Loucy (cell line): Measurements from ENCODE around the gene ZNF471.
A peak's percentile ranks its signal among the peaks of the same experiment; 100 is the strongest.

Experiments used
- H2AFZ ChIP-seq: fragments of 200-600 bp; sonication (generic); 2 replicates; pipeline ENCODE4 v1.6.0; 2016; ENCODE audit warnings: antibody characterized with exemption, mild to moderate bottlenecking, low read length, moderate library complexity
- H3F3A ChIP-seq: fragments of 200-600 bp; 2 replicates; pipeline ENCODE4 v1.6.0; 2016; ENCODE audit warnings: antibody characterized with exemption, low read depth, mild to moderate bottlenecking
- H3K27me3 ChIP-seq: fragments of 200-600 bp; sonication (generic); 2 replicates; pipeline ENCODE4 v1.6.1; 2014; ENCODE audit warnings: low read length, mild to moderate bottlenecking; ENCODE audit not compliant: insufficient read depth, poor library complexity, severe bottlenecking
- H3K36me3 ChIP-seq: fragments of 200-600 bp; sonication (generic); 2 replicates; pipeline ENCODE4 v1.6.1; 2016; ENCODE audit warnings: low read length; ENCODE audit not compliant: insufficient read depth
- H3K4me1 ChIP-seq: fragments of 200-600 bp; sonication (generic); 2 replicates; pipeline ENCODE4 v1.5.1; 2014; ENCODE audit warnings: low read length, mild to moderate bottlenecking; ENCODE audit not compliant: insufficient read depth, poor library complexity, severe bottlenecking
- H3K4me2 ChIP-seq: fragments of 200-600 bp; sonication (generic); 2 replicates; pipeline ENCODE4 v1.6.0; 2014; ENCODE audit warnings: antibody characterized with exemption, low read length, low read depth, mild to moderate bottlenecking; ENCODE audit not compliant: poor library complexity, severe bottlenecking
- H3K4me3 ChIP-seq: fragments of 200-600 bp; sonication (generic); 2 replicates; pipeline ENCODE4 v1.5.1; 2014; ENCODE audit warnings: low read length, mild to moderate bottlenecking, mixed read lengths; ENCODE audit not compliant: poor library complexity, severe bottlenecking
- H3K79me2 ChIP-seq: fragments of 200-600 bp; sonication (generic); 2 replicates; pipeline ENCODE4 v1.6.1; 2014; ENCODE audit warnings: low read length; ENCODE audit not compliant: insufficient read depth
- H3K9ac ChIP-seq: fragments of 200-600 bp; sonication (generic); 2 replicates; pipeline ENCODE4 v1.6.0; 2014; ENCODE audit warnings: mild to moderate bottlenecking, low read depth, low read length, moderate library complexity; ENCODE audit not compliant: poor library complexity, severe bottlenecking
- H3K9me2 ChIP-seq: fragments of 200-600 bp; sonication (generic); replicated peaks from 2 replicates; pipeline ENCODE4 v1.6.1; 2016; ENCODE audit warnings: low read depth, low read length, mixed read lengths
- H3K9me3 ChIP-seq: fragments of 200-600 bp; sonication (generic); 2 replicates; pipeline ENCODE4 v1.6.1; 2014; ENCODE audit warnings: mild to moderate bottlenecking, antibody characterized with exemption, low read length, low read depth; ENCODE audit not compliant: insufficient read depth
- H4K20me1 ChIP-seq: fragments of 200-600 bp; sonication (generic); 2 replicates; pipeline ENCODE4 v1.6.0; 2014; ENCODE audit warnings: antibody characterized with exemption, low read length, mild to moderate bottlenecking; ENCODE audit not compliant: insufficient read depth, poor library complexity, severe bottlenecking
- EZH2phosphoT487 ChIP-seq: fragments of 200-600 bp; IDR thresholded peaks from 2 replicates; pipeline ENCODE4 v1.6.1; 2018; ENCODE audit warnings: antibody characterized with exemption, mild to moderate bottlenecking, moderate library complexity, borderline replicate concordance
- TF ChIP-seq, protein P1 (sequence below): fragments of 200-600 bp; sonication (generic); conservative IDR thresholded peaks from 2 replicates; pipeline ENCODE4 v1.5.1; 2014; ENCODE audit warnings: mild to moderate bottlenecking, antibody characterized with exemption, low read length

ZNF471 gene

DNA sequence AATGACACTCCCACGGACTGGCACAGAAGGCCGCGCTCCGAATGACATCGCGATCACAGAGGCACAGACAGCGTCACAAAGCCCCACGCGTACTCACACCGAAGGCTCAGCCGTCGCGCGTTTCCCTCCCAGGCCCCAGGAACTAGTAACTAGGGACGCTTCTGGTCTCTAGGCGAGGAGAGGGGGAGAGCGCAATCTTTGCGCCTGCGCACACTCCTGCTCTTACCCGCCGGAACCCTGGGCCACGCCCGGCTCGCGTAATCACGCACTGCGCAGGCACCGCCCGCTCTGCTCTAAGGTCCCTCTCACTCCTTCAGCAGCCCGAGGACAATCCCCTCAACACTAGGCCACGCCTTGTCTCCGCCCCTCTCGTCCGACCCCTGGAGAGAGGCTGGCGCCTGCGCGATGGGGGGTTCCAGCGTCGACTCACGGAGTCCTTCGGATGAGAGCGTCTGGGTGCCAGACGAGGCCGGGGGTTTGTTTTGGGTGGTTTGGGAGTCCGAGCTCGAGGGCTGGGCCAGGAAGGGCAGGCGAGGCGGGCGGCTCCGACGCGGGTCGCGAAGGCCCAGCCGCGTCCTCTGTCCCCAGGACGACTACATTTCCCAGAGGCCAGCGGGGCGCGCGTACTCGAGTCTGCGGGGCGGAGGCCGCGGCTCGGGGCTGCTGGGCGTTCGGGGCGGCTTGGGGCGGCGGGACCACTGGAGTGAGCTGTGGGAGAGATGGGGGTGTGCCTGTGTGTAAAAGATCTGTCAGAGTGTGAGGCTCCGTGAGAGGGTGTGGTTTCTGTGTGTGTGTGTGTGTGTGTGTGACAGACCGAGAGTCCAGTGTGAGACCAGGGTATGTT is at the start of gene ZNF471:
ZNF471 (plus strand) TSS at position 410 of the 844 bp plus-strand sequence. CDS start 3,717 bp downstream, outside the sequence.
- H3F3A ChIP-seq, result no peaks in the 10 kb centered on the region
- no peaks in the 10 kb centered on the region for H3K79me2 ChIP-seq
- H3K9me3 ChIP-seq, result no peaks in the 10 kb centered on the region
- peaks cover 5% of the 10 kb centered on the region for H3K4me1 ChIP-seq
- TF ChIP-seq, protein P1, sequence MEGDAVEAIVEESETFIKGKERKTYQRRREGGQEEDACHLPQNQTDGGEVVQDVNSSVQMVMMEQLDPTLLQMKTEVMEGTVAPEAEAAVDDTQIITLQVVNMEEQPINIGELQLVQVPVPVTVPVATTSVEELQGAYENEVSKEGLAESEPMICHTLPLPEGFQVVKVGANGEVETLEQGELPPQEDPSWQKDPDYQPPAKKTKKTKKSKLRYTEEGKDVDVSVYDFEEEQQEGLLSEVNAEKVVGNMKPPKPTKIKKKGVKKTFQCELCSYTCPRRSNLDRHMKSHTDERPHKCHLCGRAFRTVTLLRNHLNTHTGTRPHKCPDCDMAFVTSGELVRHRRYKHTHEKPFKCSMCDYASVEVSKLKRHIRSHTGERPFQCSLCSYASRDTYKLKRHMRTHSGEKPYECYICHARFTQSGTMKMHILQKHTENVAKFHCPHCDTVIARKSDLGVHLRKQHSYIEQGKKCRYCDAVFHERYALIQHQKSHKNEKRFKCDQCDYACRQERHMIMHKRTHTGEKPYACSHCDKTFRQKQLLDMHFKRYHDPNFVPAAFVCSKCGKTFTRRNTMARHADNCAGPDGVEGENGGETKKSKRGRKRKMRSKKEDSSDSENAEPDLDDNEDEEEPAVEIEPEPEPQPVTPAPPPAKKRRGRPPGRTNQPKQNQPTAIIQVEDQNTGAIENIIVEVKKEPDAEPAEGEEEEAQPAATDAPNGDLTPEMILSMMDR, result no peak
- TF ChIP-seq EZH2phosphoT487, result no peak
- H3K9ac ChIP-seq, result peak within 1 kb of the TSS; percentile 67
- H3K36me3 ChIP-seq, result no peaks in the 10 kb centered on the region
- no peaks in the 10 kb centered on the region for H4K20me1 ChIP-seq
- H3K4me2 ChIP-seq, result peak within 1 kb of the TSS; percentile 92
- H2AFZ ChIP-seq, result peak within 1 kb of the TSS; percentile 98
- peak within 1 kb of the TSS; percentile 77 for H3K4me3 ChIP-seq
- no peaks in the 10 kb centered on the region for H3K9me2 ChIP-seq
- no peaks in the 10 kb centered on the region for H3K27me3 ChIP-seq

DNA sequence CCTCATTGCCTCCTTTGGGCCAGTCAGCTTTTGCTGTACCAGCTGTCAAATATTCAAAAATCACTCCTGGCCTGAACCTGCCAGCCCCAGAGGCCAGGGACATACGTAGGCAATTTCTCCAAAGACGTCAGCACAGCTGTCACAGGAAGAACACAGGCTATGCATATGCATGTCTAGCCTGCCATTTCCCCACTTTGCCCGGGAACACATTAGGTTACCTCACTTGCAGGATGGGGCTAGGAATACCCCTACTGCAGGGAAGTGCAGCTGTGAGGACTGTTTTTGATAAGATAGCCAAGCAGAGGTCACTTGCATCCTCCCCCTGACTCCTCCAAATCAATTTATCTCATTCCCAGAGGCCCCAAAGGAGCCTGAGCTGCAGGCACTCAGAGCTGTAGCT is 33.3 kb upstream of the ZNF471 start:
- no peaks in the 10 kb centered on the region for H3F3A ChIP-seq
- no peak overlapping the region for H3K9ac ChIP-seq
- no peak overlapping the region for H3K4me3 ChIP-seq
- H3K4me1 ChIP-seq, result peaks cover 14% of the 10 kb centered on the region
- peaks cover 37% of the 10 kb centered on the region for H3K79me2 ChIP-seq
- no peaks in the 10 kb centered on the region for H3K27me3 ChIP-seq
- H3K36me3 ChIP-seq, result peaks cover 18% of the 10 kb centered on the region; the same call in 1 of the 2 replicates
- H3K9me2 ChIP-seq, result no peaks in the 10 kb centered on the region
- no peaks in the 10 kb centered on the region for H3K9me3 ChIP-seq
- peaks cover 17% of the 10 kb centered on the region for H4K20me1 ChIP-seq
- TF ChIP-seq, protein P1, result no peak
- TF ChIP-seq EZH2phosphoT487, result no peak
- H3K4me2 ChIP-seq, result peak overlapping the region; percentile 84
- no peak overlapping the region for H2AFZ ChIP-seq

DNA sequence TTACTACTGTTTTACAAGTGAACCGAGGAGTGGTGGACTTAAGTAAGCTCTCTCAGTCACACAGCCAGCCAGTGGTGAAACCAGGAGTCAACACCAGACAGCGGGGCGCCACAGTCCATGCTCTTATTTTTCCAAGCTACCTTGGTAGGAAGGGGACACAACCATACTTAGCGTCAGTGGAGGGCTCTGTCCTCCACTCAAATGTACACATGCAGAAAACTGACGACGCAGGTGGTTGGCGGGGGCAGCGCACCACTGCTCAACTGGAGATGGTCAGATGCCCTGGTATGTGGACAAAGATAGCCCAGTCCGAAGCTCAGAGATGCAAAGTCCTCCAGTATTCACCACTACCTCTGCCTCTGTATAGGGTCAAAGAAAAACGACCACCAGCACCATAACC is 31.6 kb upstream of the ZNF471 start:
- Histone ChIP-seq H3K4me1 (peaks cover 21% of the 10 kb centered on the region), H3K79me2 (peaks cover 52% of the 10 kb centered on the region), H3K36me3 (peaks cover 10% of the 10 kb centered on the region; the same call in 1 of the 2 replicates), H3K4me3 (peak overlapping the region; percentile 97), H3K9ac (peak overlapping the region; percentile 87), H4K20me1 (peaks cover 17% of the 10 kb centered on the region), H3K27me3 (no peaks in the 10 kb centered on the region), H3K9me2 (no peaks in the 10 kb centered on the region), H2AFZ (no peak overlapping the region), H3K4me2 (peak overlapping the region; percentile 84), H3K9me3 (no peaks in the 10 kb centered on the region), H3F3A (no peaks in the 10 kb centered on the region)
- TF ChIP-seq, protein P1, result no peak
- TF ChIP-seq EZH2phosphoT487, result no peak
